HEK293 (cell line): Measurements from ENCODE around the gene ALDH7A1.

ENCODE experiments used
- CTCF ChIA-PET: fragments of 350-600 bp; formaldehyde crosslinking; extraction: SDS; loops from one replicate; lab custom pipeline; 2021; ENCODE audit warnings: antibody characterized with exemption; lab: Yijun Ruan, JAX
- POLR2A ChIA-PET: fragments of 300-600 bp; formaldehyde crosslinking; extraction: SDS; loops from one replicate; lab custom pipeline; 2020; ENCODE audit warnings: antibody characterized with exemption, inconsistent platforms; lab: Yijun Ruan, JAX
- H3K27ac ChIP-seq: fragments of 200-500 bp; sonication (Bioruptor generic); 2 replicates; pipeline ENCODE4 v1.5.1; 2014; ENCODE audit warnings: low read depth, low read length, control low read depth, inconsistent platforms; ENCODE audit errors: extremely low read depth
- H3K36me3 ChIP-seq, 2 experiments: fragments of 200-500 bp in 1 of 2; sonication (Bioruptor generic) in 1 of 2; 1 replicate in 1 of 2; 2 replicates in 1 of 2; pipeline ENCODE4 v1.5.1; 2014 to 2017; ENCODE audit warnings: inconsistent platforms in 2 of 2, low read length in 2 of 2; ENCODE audit not compliant: control insufficient read depth in 2 of 2, insufficient read depth in 1 of 2
- H3K4me1 ChIP-seq: fragments of 200-500 bp; sonication (Bioruptor generic); 2 replicates; pipeline ENCODE4 v1.5.1; 2014; ENCODE audit warnings: mild to moderate bottlenecking, low read length, inconsistent platforms; ENCODE audit not compliant: control insufficient read depth, insufficient read depth
- H3K4me3 ChIP-seq: 2 replicates; pipeline ENCODE4 v1.5.1; 2011; ENCODE audit warnings: low read depth, mild to moderate bottlenecking, control low read depth, low read length, moderate library complexity
- H3K9me3 ChIP-seq: fragments of 200-500 bp; sonication (Bioruptor generic); 2 replicates; pipeline ENCODE4 v1.5.1; 2014; ENCODE audit warnings: low read depth, low read length, inconsistent platforms; ENCODE audit not compliant: control insufficient read depth, insufficient read depth
- HOXA7 ChIP-seq: sonication (generic); formaldehyde crosslinking; IDR thresholded peaks from 2 replicates; pipeline ENCODE4 v1.8.1; 2022; ENCODE audit warnings: missing genetic modification reagents, borderline replicate concordance
- INSM2 ChIP-seq: fragments of 450-650 bp; formaldehyde crosslinking; IDR thresholded peaks from 2 replicates; pipeline ENCODE4 v1.5.1; 2016; ENCODE audit warnings: missing biosample characterization, missing genetic modification characterization
- KLF16 ChIP-seq: fragments of 450-650 bp; formaldehyde crosslinking; IDR thresholded peaks from 2 replicates; pipeline ENCODE4 v1.5.1; 2017; ENCODE audit warnings: missing biosample characterization, missing genetic modification characterization
- KLF7 ChIP-seq: fragments of 450-650 bp; formaldehyde crosslinking; IDR thresholded peaks from 2 replicates; pipeline ENCODE4 v1.5.1; 2016; ENCODE audit warnings: missing biosample characterization, missing genetic modification characterization, borderline replicate concordance
- PRDM1 ChIP-seq: fragments of 450-650 bp; formaldehyde crosslinking; IDR thresholded peaks from 2 replicates; pipeline ENCODE4; 2016; ENCODE audit warnings: missing biosample characterization, missing genetic modification characterization
- REPIN1 ChIP-seq: fragments of 450-650 bp; formaldehyde crosslinking; IDR thresholded peaks from 2 replicates; pipeline ENCODE4 v1.5.1; 2017; ENCODE audit warnings: missing biosample characterization, missing genetic modification characterization, low read depth
- SP2 ChIP-seq: fragments of 450-650 bp; formaldehyde crosslinking; IDR thresholded peaks from 2 replicates; pipeline ENCODE4 v1.5.1; 2016; ENCODE audit warnings: missing biosample characterization, missing genetic modification characterization
- TCF7L2 ChIP-seq: IDR thresholded peaks from 2 replicates; pipeline ENCODE4 v1.6.1; 2011; ENCODE audit warnings: low read depth, mild to moderate bottlenecking, inconsistent platforms, low read length, moderate library complexity, borderline replicate concordance
- ZBTB44 ChIP-seq: fragments of 450-650 bp; IDR thresholded peaks from 2 replicates; pipeline ENCODE4 v1.5.1; 2018; ENCODE audit warnings: missing biosample characterization, mild to moderate bottlenecking, missing genetic modification characterization
- ZBTB8A ChIP-seq: fragments of 450-650 bp; formaldehyde crosslinking; IDR thresholded peaks from 2 replicates; pipeline ENCODE4 v1.5.1; 2016; ENCODE audit warnings: missing biosample characterization, missing genetic modification characterization
- ZFHX2 ChIP-seq: fragments of 450-650 bp; formaldehyde crosslinking; conservative IDR thresholded peaks from 2 replicates; pipeline ENCODE4 v1.5.1; 2016; ENCODE audit warnings: missing biosample characterization, missing genetic modification characterization
- ZFP3 ChIP-seq: fragments of 450-650 bp; formaldehyde crosslinking; IDR thresholded peaks from 2 replicates; pipeline ENCODE4 v1.5.1; 2016; ENCODE audit warnings: low read depth, missing biosample characterization, missing genetic modification characterization
- ZNF174 ChIP-seq: fragments of 450-650 bp; formaldehyde crosslinking; IDR thresholded peaks from 2 replicates; pipeline ENCODE4 v1.5.0; 2017; ENCODE audit warnings: missing biosample characterization, mild to moderate bottlenecking, missing genetic modification characterization
- ZNF248 ChIP-seq: fragments of 450-650 bp; formaldehyde crosslinking; IDR thresholded peaks from 2 replicates; pipeline ENCODE4 v1.5.1; 2017; ENCODE audit warnings: missing biosample characterization, missing genetic modification characterization
- ZNF37A ChIP-seq: fragments of 450-650 bp; IDR thresholded peaks from 2 replicates; pipeline ENCODE4 v1.5.1; 2018; ENCODE audit warnings: missing biosample characterization, missing genetic modification characterization
- ZNF473 ChIP-seq: fragments of 450-650 bp; formaldehyde crosslinking; IDR thresholded peaks from 2 replicates; pipeline ENCODE4 v1.5.1; 2017; ENCODE audit warnings: missing biosample characterization, missing genetic modification characterization
- ZNF530 ChIP-seq: fragments of 450-650 bp; formaldehyde crosslinking; IDR thresholded peaks from 2 replicates; pipeline ENCODE4 v1.5.1; 2016; ENCODE audit warnings: low read depth, missing biosample characterization, missing genetic modification characterization
- ZNF549 ChIP-seq: fragments of 450-650 bp; IDR thresholded peaks from 2 replicates; pipeline ENCODE4 v1.5.1; 2018; ENCODE audit warnings: missing biosample characterization, missing genetic modification characterization, mild to moderate bottlenecking, inconsistent platforms, moderate library complexity
- ZNF571 ChIP-seq: fragments of 450-650 bp; formaldehyde crosslinking; IDR thresholded peaks from 2 replicates; pipeline ENCODE4 v1.5.0; 2017; ENCODE audit warnings: missing biosample characterization, missing genetic modification characterization
- ZNF645 ChIP-seq: fragments of 450-650 bp; formaldehyde crosslinking; IDR thresholded peaks from 2 replicates; pipeline ENCODE4; 2016; ENCODE audit warnings: missing biosample characterization, missing genetic modification characterization
- TF ChIP-seq, protein P1 (sequence below): fragments of 450-650 bp; formaldehyde crosslinking; IDR thresholded peaks from 2 replicates; pipeline ENCODE4 v1.5.1; 2016; ENCODE audit warnings: missing biosample characterization, missing genetic modification characterization
- TF ChIP-seq, protein P2 (sequence below): fragments of 450-650 bp; formaldehyde crosslinking; IDR thresholded peaks from 2 replicates; pipeline ENCODE4 v1.5.1; 2016; ENCODE audit warnings: missing biosample characterization, missing genetic modification characterization
- TF ChIP-seq, protein P3 (sequence below): fragments of 450-650 bp; formaldehyde crosslinking; IDR thresholded peaks from 2 replicates; pipeline ENCODE4 v1.5.1; 2016; ENCODE audit warnings: missing biosample characterization, missing genetic modification characterization, low read depth

ALDH7A1 gene

GRCh38 chr5:126503602-126504104, 91.4 kb downstream of the ALDH7A1 start:
- H3K4me1 ChIP-seq = no peaks in the 10 kb centered on the region
- H3K9me3 ChIP-seq = no peaks in the 10 kb centered on the region
- CTCF ChIA-PET = no interaction called here
- TF ChIP-seq HOXA7 (CRISPR knock-in tag) = no peak
- TF ChIP-seq ZNF473 (tag by site-specific recombination) = no peak
- no peak for TF ChIP-seq ZNF645 (tag by site-specific recombination)
- no peak for TF ChIP-seq ZNF549
- TF ChIP-seq ZNF174 (tag by site-specific recombination) = no peak
- H3K4me3 ChIP-seq = no peak overlapping the region
- H3K27ac ChIP-seq = no peak overlapping the region
- no peaks in the 10 kb centered on the region for H3K36me3 ChIP-seq
- POLR2A ChIA-PET = no interaction called here

- ChIA-PET POLR2A (no interaction called here), CTCF (interaction anchor here (0.6 to 5.9 kb wide), 12 partner anchors 11 to 906 kb away, joined by 3 to 55 read pairs (median 14); partner anchors contain the start of gene GRAMD2B)
- Histone ChIP-seq H3K27ac (no peak overlapping the region), H3K36me3 (no peaks in the 10 kb centered on the region), H3K4me1 (no peaks in the 10 kb centered on the region; the same call in 1 of the 2 replicates), H3K9me3 (no peaks in the 10 kb centered on the region), H3K4me3 (no peak overlapping the region)
- TF ChIP-seq ZBTB44 (tag by site-specific recombination) = no peak
- TF ChIP-seq ZNF248 (tag by site-specific recombination) = no peak
- no peak for TF ChIP-seq PRDM1
- TF ChIP-seq, protein P1, sequence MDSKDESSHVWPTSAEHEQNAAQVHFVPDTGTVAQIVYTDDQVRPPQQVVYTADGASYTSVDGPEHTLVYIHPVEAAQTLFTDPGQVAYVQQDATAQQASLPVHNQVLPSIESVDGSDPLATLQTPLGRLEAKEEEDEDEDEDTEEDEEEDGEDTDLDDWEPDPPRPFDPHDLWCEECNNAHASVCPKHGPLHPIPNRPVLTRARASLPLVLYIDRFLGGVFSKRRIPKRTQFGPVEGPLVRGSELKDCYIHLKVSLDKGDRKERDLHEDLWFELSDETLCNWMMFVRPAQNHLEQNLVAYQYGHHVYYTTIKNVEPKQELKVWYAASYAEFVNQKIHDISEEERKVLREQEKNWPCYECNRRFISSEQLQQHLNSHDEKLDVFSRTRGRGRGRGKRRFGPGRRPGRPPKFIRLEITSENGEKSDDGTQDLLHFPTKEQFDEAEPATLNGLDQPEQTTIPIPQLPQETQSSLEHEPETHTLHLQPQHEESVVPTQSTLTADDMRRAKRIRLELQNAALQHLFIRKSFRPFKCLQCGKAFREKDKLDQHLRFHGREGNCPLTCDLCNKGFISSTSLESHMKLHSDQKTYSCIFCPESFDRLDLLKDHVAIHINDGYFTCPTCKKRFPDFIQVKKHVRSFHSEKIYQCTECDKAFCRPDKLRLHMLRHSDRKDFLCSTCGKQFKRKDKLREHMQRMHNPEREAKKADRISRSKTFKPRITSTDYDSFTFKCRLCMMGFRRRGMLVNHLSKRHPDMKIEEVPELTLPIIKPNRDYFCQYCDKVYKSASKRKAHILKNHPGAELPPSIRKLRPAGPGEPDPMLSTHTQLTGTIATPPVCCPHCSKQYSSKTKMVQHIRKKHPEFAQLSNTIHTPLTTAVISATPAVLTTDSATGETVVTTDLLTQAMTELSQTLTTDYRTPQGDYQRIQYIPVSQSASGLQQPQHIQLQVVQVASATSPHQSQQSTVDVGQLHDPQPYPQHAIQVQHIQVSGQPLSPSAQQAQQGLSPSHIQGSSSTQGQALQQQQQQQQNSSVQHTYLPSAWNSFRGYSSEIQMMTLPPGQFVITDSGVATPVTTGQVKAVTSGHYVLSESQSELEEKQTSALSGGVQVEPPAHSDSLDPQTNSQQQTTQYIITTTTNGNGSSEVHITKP (tag by site-specific recombination) = no peak
- no peak for TF ChIP-seq REPIN1 (tag by site-specific recombination)
- no peak for TF ChIP-seq SP2 (tag by site-specific recombination)
- TF ChIP-seq ZNF530 = no peak
- TF ChIP-seq ZFP3 (tag by site-specific recombination) = no peak
- no peak for TF ChIP-seq INSM2
- TF ChIP-seq, protein P2, sequence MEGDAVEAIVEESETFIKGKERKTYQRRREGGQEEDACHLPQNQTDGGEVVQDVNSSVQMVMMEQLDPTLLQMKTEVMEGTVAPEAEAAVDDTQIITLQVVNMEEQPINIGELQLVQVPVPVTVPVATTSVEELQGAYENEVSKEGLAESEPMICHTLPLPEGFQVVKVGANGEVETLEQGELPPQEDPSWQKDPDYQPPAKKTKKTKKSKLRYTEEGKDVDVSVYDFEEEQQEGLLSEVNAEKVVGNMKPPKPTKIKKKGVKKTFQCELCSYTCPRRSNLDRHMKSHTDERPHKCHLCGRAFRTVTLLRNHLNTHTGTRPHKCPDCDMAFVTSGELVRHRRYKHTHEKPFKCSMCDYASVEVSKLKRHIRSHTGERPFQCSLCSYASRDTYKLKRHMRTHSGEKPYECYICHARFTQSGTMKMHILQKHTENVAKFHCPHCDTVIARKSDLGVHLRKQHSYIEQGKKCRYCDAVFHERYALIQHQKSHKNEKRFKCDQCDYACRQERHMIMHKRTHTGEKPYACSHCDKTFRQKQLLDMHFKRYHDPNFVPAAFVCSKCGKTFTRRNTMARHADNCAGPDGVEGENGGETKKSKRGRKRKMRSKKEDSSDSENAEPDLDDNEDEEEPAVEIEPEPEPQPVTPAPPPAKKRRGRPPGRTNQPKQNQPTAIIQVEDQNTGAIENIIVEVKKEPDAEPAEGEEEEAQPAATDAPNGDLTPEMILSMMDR (tag by site-specific recombination) = no peak
- TF ChIP-seq KLF7 = no peak
- TF ChIP-seq, protein P3, sequence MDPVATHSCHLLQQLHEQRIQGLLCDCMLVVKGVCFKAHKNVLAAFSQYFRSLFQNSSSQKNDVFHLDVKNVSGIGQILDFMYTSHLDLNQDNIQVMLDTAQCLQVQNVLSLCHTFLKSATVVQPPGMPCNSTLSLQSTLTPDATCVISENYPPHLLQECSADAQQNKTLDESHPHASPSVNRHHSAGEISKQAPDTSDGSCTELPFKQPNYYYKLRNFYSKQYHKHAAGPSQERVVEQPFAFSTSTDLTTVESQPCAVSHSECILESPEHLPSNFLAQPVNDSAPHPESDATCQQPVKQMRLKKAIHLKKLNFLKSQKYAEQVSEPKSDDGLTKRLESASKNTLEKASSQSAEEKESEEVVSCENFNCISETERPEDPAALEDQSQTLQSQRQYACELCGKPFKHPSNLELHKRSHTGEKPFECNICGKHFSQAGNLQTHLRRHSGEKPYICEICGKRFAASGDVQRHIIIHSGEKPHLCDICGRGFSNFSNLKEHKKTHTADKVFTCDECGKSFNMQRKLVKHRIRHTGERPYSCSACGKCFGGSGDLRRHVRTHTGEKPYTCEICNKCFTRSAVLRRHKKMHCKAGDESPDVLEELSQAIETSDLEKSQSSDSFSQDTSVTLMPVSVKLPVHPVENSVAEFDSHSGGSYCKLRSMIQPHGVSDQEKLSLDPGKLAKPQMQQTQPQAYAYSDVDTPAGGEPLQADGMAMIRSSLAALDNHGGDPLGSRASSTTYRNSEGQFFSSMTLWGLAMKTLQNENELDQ (tag by site-specific recombination) = no peak
- TF ChIP-seq ZNF571 (tag by site-specific recombination) = no peak
- no peak for TF ChIP-seq ZNF37A (tag by site-specific recombination)
- no peak for TF ChIP-seq TCF7L2
- TF ChIP-seq ZBTB8A (tag by site-specific recombination) = no peak
- TF ChIP-seq ZFHX2 = no peak
- no peak for TF ChIP-seq KLF16 (tag by site-specific recombination)
Observed at GRCh38 chr5:126501448-126501847, 93.6 kb downstream of the ALDH7A1 start.
